ENCODE data around the gene KLK10. TPM values are rescaled to one million over a fixed set of nuclear protein-coding genes. Genes with fewer than 3 reads are reported as not detected.

The KLK10 gene
- polyA plus RNA-seq, 1 of the 3 experiments (the other 2 are of a cell fraction) = not detected

GRCh38 chr19:51040151-51040550, 20.6 kb upstream of the KLK10 start:
- 15% methylated on average over 6 of the region's 6 CpGs for WGBS (ENCODE audit: low lambda C conversion rate)
- Histone ChIP-seq H3K4me2 (no peak overlapping the region), H3K4me3 (ENCODE audit: low read depth in 2 of 2, low read length in 1 of 2) (no peak overlapping the region), H3K27me3 (ENCODE audit: insufficient read depth) (peaks cover 21% of the 10 kb centered on the region; the same call in 1 of the 2 replicates), H3F3A (replicated peaks; ENCODE audit: insufficient read depth) (no peaks in the 10 kb centered on the region), H3K9me2 (no peaks in the 10 kb centered on the region), H3K4me1 (ENCODE audit: control insufficient read depth in 1 of 2, insufficient read depth in 2 of 2, low read depth in 1 of 2, low read length in 1 of 2) (no peaks in the 10 kb centered on the region), H3K9me3 (no peaks in the 10 kb centered on the region), H3K27ac (ENCODE audit: low read depth in 2 of 2, low read length in 1 of 2) (no peak overlapping the region), H4K20me1 (ENCODE audit: insufficient read depth) (no peaks in the 10 kb centered on the region), H2AFZ (ENCODE audit: low read depth) (no peak overlapping the region), H3K79me2 (ENCODE audit: insufficient read depth) (no peaks in the 10 kb centered on the region), H3K36me3 (replicated peaks in 1 of 2; ENCODE audit: control insufficient read depth in 1 of 2, insufficient read depth in 2 of 2, low read length in 1 of 2) (no peaks in the 10 kb centered on the region), H3K9ac (no peak overlapping the region)
- TF ChIP-seq, protein P1, sequence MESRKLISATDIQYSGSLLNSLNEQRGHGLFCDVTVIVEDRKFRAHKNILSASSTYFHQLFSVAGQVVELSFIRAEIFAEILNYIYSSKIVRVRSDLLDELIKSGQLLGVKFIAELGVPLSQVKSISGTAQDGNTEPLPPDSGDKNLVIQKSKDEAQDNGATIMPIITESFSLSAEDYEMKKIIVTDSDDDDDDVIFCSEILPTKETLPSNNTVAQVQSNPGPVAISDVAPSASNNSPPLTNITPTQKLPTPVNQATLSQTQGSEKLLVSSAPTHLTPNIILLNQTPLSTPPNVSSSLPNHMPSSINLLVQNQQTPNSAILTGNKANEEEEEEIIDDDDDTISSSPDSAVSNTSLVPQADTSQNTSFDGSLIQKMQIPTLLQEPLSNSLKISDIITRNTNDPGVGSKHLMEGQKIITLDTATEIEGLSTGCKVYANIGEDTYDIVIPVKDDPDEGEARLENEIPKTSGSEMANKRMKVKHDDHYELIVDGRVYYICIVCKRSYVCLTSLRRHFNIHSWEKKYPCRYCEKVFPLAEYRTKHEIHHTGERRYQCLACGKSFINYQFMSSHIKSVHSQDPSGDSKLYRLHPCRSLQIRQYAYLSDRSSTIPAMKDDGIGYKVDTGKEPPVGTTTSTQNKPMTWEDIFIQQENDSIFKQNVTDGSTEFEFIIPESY (IDR thresholded peaks at IDR 0.05; ENCODE audit: borderline replicate concordance, low read depth) = no peak
- TF ChIP-seq RFX5 (IDR thresholded peaks at IDR 0.05; ENCODE audit: low read length) = no peak
- TF ChIP-seq, protein P2, sequence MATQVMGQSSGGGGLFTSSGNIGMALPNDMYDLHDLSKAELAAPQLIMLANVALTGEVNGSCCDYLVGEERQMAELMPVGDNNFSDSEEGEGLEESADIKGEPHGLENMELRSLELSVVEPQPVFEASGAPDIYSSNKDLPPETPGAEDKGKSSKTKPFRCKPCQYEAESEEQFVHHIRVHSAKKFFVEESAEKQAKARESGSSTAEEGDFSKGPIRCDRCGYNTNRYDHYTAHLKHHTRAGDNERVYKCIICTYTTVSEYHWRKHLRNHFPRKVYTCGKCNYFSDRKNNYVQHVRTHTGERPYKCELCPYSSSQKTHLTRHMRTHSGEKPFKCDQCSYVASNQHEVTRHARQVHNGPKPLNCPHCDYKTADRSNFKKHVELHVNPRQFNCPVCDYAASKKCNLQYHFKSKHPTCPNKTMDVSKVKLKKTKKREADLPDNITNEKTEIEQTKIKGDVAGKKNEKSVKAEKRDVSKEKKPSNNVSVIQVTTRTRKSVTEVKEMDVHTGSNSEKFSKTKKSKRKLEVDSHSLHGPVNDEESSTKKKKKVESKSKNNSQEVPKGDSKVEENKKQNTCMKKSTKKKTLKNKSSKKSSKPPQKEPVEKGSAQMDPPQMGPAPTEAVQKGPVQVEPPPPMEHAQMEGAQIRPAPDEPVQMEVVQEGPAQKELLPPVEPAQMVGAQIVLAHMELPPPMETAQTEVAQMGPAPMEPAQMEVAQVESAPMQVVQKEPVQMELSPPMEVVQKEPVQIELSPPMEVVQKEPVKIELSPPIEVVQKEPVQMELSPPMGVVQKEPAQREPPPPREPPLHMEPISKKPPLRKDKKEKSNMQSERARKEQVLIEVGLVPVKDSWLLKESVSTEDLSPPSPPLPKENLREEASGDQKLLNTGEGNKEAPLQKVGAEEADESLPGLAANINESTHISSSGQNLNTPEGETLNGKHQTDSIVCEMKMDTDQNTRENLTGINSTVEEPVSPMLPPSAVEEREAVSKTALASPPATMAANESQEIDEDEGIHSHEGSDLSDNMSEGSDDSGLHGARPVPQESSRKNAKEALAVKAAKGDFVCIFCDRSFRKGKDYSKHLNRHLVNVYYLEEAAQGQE (IDR thresholded peaks at IDR 0.05; ENCODE audit: low read depth, low read length) = no peak
- TF ChIP-seq RCOR1 (IDR thresholded peaks at IDR 0.05; ENCODE audit: low read length) = no peak
- TF ChIP-seq JUND (IDR thresholded peaks at IDR 0.05) = no peak
- TF ChIP-seq GATA2 (CRISPR knock-in tag; IDR thresholded peaks at IDR 0.05) = no peak
- TF ChIP-seq TCF12 (IDR thresholded peaks at IDR 0.05) = no peak
- no peak for TF ChIP-seq MEF2A (IDR thresholded peaks at IDR 0.05; ENCODE audit: borderline replicate concordance, low read depth)
- TF ChIP-seq EZH2phosphoT487 (IDR thresholded peaks at IDR 0.05; ENCODE audit: borderline replicate concordance, low read depth) = no peak
- TF ChIP-seq, protein P3, sequence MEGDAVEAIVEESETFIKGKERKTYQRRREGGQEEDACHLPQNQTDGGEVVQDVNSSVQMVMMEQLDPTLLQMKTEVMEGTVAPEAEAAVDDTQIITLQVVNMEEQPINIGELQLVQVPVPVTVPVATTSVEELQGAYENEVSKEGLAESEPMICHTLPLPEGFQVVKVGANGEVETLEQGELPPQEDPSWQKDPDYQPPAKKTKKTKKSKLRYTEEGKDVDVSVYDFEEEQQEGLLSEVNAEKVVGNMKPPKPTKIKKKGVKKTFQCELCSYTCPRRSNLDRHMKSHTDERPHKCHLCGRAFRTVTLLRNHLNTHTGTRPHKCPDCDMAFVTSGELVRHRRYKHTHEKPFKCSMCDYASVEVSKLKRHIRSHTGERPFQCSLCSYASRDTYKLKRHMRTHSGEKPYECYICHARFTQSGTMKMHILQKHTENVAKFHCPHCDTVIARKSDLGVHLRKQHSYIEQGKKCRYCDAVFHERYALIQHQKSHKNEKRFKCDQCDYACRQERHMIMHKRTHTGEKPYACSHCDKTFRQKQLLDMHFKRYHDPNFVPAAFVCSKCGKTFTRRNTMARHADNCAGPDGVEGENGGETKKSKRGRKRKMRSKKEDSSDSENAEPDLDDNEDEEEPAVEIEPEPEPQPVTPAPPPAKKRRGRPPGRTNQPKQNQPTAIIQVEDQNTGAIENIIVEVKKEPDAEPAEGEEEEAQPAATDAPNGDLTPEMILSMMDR (IDR thresholded peaks at IDR 0.05) = no peak
- no peak for TF ChIP-seq MAX (IDR thresholded peaks at IDR 0.05; ENCODE audit: low read depth)
- TF ChIP-seq RAD21 (IDR thresholded peaks at IDR 0.05; ENCODE audit: low read length) = no peak
- no peak for TF ChIP-seq FOXJ3 (CRISPR knock-in tag; IDR thresholded peaks at IDR 0.05)
- TF ChIP-seq FOSL2 (IDR thresholded peaks at IDR 0.05; ENCODE audit: borderline replicate concordance, low read depth) = no peak
- TF ChIP-seq FOXM1 (IDR thresholded peaks at IDR 0.05; ENCODE audit: low read depth) = no peak
- TF ChIP-seq, protein P4, sequence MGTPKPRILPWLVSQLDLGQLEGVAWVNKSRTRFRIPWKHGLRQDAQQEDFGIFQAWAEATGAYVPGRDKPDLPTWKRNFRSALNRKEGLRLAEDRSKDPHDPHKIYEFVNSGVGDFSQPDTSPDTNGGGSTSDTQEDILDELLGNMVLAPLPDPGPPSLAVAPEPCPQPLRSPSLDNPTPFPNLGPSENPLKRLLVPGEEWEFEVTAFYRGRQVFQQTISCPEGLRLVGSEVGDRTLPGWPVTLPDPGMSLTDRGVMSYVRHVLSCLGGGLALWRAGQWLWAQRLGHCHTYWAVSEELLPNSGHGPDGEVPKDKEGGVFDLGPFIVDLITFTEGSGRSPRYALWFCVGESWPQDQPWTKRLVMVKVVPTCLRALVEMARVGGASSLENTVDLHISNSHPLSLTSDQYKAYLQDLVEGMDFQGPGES (IDR thresholded peaks at IDR 0.05; ENCODE audit: low read depth, low read length) = no peak
- ChIA-PET POLR2A (no interaction called here), CTCF (interaction anchor here (1.5 kb wide), 1 partner anchor 19 kb away, joined by 4 read pairs; no protein-coding TSS in a partner anchor)
- DNase-seq = no peak
